Right forelimb (tissue), 1 donor: ENCODE measurements around the gene POLL.

Source experiments
- DNase-seq: peaks from one replicate; pipeline ENCODE4 v3.0.0-alpha.2; 2018

The POLL gene

DNA sequence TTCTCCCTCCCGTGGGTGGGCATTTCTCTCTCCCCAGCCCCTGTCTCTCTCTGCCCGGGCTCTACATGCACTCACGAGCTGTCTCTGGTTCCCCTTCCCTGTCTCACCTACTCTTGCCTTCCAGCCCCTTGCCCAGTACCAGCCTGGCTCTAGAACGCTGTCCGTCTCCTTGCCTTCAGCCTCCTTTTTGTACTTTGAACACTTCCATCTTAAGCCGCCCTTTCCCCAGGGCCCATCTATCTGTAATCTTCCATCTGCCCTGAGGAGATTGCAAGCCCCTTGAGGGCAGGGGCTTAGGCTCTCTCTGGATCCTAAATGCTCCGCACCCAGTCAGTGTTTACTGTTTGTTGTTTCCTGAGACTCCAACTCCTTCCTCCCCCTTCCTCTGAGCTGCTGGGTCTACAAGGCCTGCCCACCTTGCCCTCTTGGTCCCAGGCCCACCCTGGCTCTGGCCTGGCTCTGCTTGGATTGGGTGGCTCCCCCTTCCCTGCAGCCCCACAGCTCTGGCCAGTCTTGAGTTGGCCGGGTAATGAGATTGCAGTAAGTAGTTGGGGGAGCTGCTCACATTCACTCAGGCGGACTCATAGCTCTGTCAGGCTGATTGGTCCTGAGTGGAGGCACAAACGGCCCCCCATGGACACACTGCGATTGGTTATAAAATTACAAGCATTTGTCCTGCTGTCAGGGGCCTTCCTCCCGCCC is 28.3 kb downstream of the POLL start:
- no peak for DNase-seq

DNA sequence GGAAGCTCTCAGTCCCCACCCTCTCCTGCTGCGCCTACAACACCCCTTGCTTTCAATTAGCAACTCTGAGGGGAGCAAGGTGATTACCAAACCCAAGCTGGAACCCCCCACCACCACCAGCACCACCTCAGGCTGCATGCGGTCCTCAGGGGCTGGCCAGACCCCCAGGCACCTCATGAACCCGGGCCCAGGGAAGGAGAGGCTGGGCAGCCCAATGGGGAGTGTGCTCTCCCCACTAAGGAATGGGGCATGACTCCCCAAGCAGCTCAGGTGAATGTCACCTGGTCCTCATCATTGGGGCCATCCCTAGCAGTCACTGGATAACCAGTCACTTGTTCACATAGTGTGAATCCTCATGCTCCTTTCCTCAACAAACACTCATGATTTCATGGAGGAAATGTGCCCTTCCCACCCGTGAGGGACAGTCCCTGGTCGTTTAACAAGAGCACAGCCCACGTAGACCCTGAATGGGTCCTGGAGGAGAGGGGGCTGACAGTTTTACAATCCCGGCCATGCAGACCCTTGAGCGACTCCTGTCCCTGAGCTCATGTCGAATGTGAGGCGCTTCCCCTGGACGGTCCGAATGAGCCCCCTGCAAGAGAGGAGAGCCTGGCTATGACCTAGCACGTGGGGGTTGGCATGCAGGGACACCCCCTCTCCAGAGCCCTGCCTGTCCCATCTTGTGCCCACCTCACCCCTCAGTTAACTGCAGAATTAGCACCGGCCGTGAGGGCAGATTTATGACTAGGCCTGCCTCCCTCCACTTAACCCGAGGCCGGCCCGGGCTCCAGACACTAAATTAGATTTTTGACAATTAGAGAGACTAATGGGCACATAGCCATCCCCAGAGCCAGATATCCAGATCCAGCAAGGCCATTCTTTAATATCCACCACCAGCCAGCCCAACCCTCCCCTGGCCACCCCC is 29.1 kb downstream of the POLL start:
- no peak for DNase-seq

DNA sequence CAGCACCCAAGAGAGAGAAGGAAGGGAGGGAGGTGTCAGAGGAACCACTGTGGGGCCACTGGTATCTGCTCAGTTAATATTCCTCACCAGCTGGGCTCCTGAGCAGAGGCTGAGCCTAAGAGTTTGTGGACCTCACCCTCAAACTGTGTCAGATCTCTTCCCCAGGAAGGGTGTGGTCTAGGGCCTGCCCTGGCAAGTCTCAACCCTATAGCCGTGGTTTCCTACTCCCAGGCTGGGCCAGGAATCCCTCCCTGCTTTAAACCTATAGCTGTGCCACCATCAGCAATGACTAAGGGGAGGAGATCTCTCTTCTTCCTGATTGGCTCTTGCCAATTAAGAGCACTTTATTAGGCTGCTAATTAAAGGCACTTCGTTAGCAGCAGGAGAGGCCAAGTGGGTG is 29.9 kb downstream of the POLL start:
- no peak for DNase-seq

DNA sequence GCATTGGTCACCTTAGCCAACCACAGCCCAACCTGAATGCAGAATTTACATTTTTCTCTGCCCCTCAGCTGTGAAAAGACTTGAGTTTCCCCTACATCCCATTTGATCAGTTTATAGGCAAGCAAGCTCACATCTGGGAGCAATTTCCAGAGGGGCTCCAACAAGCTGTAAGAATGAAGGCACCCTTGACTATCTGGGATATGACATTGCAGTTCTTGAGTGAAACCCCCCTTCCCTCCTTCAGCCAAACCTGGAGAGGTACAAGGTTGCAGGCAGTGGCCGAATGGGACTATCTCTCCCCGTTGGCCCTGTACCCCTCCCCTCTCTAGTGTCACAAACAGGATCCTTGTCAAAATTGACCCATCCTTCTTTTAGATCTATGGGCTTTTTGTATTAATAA is 30.5 kb downstream of the POLL start:
- no peak for DNase-seq

GRCh38 chr10:101552442-101552841 is 35.6 kb downstream of the POLL start:
- no peak for DNase-seq

- DNase-seq = no peak
These were observed 37.1 kb downstream of the POLL start for GRCh38 chr10:101550965-101551364.

DNA sequence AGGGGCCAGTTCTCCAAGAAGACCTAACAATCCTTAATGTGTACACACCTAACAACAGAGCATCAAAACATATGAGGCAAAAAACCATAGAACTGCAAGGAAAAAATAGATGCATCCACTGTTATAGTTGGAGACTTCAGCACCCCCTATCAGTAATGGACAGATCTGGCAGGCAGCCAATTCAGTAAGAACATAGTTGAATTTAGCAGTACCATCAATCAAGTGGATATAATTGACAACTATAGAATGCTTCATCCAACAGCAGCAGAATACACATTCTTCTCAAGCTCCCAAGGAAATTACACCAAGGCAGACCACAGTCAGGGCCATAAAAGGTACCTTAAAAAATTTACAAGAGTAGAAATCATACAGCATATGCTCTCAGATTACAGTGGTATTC is 42.2 kb downstream of the POLL start:
- no peak for DNase-seq

- DNase-seq = no peak
These were observed 49.6 kb downstream of the POLL start for GRCh38 chr10:101538446-101538845.

GRCh38 chr10:101536800-101537199 is 51.3 kb downstream of the POLL start:
- DNase-seq = no peak

DNA sequence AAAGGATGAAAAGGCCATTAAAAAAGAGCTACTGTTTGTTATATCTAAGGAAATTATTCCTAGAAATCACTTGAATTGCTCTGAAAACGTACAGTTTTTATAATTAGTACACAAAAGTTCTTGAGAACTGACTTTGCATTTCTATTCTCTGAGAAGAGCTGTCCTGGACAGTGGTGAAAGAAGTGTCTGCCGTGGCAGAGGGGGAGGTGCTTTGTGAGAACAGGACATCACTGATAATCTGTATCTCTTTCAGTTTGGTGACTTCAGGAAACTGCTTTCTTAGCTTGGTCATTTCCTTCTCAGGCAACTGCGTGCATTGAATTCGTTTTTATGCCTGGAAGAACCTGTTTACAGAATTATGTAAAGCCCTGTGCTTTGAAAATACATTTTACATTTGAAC is 52.1 kb downstream of the POLL start:
- no peak for DNase-seq

DNA sequence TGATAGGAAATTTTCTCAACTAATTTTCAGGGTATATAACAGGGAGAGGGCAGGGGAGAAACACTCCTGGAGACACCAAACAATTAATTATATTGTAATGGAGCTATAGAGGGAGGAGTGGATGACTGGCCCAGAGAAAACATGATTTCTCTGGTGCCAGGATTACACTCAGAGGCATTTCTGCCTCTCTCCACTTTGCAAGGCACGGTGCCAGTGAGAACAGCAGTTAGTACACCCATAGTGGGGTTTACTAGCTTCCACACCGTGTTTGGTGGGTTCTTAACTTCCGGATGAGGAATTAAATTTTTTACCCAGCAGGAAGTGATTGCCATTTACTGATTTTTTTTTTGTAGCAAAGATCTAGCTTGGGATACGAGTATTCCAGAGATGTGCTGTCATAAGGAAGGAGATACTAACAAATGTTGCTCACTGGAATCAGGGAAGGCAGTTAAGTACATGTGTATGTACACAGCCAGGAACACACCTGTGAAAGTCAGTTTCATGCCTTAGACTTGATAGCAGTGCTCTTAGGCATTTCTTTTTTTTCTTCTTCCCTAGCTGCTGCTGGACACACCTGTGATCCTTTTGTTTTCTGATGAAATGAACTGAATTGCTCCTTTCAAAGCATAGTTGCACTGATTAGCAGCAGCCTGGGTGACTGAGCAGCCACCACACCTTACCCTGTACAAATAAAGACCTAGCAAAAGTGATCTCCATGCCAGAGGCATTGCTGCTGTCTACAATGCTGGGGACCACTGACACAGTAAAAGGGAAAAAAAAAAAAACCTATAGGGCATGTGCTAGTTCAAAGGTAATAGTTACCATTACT is 58.1 kb downstream of the POLL start:
- DNase-seq = no peak

DNA sequence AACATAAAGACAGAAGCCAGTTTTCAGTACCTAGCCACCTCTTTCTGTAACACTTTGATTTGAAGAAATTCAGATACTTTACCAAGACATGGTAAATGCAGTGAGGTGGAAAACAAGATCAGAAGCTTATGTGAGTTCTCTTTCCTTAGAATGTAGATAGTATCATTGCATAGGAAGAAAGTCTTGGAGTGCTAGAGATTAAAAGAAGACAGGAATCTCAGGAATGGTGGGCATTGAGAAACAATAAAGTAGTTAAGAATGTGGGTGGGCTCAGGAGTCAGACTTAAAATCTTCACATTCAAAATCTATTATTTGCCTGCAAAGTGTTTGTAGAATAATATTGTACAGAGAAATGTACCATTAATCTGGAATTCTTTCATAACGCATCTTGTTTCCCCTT is 58.9 kb downstream of the POLL start:
- DNase-seq = no peak
